HG03439 (cell line): ENCODE measurements around the gene NRG3.

Experiments used
- ATAC-seq: cut with Tn5 transposase; IDR thresholded peaks from one replicate; pipeline ENCODE4 v1.9.1; 2021; ENCODE audit warnings: mild to moderate bottlenecking, moderate library complexity; ENCODE audit not compliant: unreplicated experiment

The NRG3 gene

GRCh38 chr10:82462910-82463551, 588.0 kb downstream of the NRG3 start:
- ATAC-seq: no peak

- ATAC-seq: no peak
Observed at GRCh38 chr10:82463614-82464013, 588.6 kb downstream of the NRG3 start.

- ATAC-seq: no peak
Observed at GRCh38 chr10:82464191-82464818, 589.3 kb downstream of the NRG3 start.

- ATAC-seq: no peak
Observed at GRCh38 chr10:82464966-82465365, 590.0 kb downstream of the NRG3 start.

GRCh38 chr10:82468453-82468852, 593.5 kb downstream of the NRG3 start:
- no peak for ATAC-seq

GRCh38 chr10:82472406-82473335, 597.7 kb downstream of the NRG3 start:
- no peak for ATAC-seq

- ATAC-seq: no peak
Observed at GRCh38 chr10:82477776-82478175, 602.8 kb downstream of the NRG3 start.

- ATAC-seq: no peak
Observed at GRCh38 chr10:82492647-82493046, 617.7 kb downstream of the NRG3 start.

GRCh38 chr10:82496114-82496513, 621.1 kb downstream of the NRG3 start:
- ATAC-seq: no peak

- no peak for ATAC-seq
Observed at GRCh38 chr10:82497439-82497838, 622.4 kb downstream of the NRG3 start.

- ATAC-seq: no peak
Observed at GRCh38 chr10:82498976-82499375, 624.0 kb downstream of the NRG3 start.

- no peak for ATAC-seq
Observed at GRCh38 chr10:82505009-82505408, 630.0 kb downstream of the NRG3 start.

GRCh38 chr10:82506680-82507376, 631.8 kb downstream of the NRG3 start:
- no peak for ATAC-seq

- ATAC-seq: no peak
Observed at GRCh38 chr10:82515256-82515655, 640.3 kb downstream of the NRG3 start.

- no peak for ATAC-seq
Observed at GRCh38 chr10:82529062-82529461, 654.1 kb downstream of the NRG3 start.

- no peak for ATAC-seq
Observed at GRCh38 chr10:82535457-82535856, 660.5 kb downstream of the NRG3 start.

- no peak for ATAC-seq
Observed at GRCh38 chr10:82536668-82537067, 661.7 kb downstream of the NRG3 start.

GRCh38 chr10:82538272-82538671, 663.3 kb downstream of the NRG3 start:
- ATAC-seq: no peak

- ATAC-seq: no peak
Observed at GRCh38 chr10:82543631-82544030, 668.6 kb downstream of the NRG3 start.

- ATAC-seq: no peak
Observed at GRCh38 chr10:82544377-82544776, 669.4 kb downstream of the NRG3 start.

- no peak for ATAC-seq
Observed at GRCh38 chr10:82551506-82551905, 676.5 kb downstream of the NRG3 start.
